ENCODE results near the gene GPR146.

GRCh38 chr7:1045069-1046063 lies 1.0 kb downstream of the GPR146 start:
- TF ChIP-seq CTCF (IDR thresholded peaks at IDR 0.05) (no peak), POLR2AphosphoS5 (IDR thresholded peaks at IDR 0.05) (no peak), POLR2A (IDR thresholded peaks at IDR 0.05) (no peak), EP300 (IDR thresholded peaks at IDR 0.05) (no peak)
